Measurements from ENCODE around the gene ACAA1.

The ACAA1 gene

DNA sequence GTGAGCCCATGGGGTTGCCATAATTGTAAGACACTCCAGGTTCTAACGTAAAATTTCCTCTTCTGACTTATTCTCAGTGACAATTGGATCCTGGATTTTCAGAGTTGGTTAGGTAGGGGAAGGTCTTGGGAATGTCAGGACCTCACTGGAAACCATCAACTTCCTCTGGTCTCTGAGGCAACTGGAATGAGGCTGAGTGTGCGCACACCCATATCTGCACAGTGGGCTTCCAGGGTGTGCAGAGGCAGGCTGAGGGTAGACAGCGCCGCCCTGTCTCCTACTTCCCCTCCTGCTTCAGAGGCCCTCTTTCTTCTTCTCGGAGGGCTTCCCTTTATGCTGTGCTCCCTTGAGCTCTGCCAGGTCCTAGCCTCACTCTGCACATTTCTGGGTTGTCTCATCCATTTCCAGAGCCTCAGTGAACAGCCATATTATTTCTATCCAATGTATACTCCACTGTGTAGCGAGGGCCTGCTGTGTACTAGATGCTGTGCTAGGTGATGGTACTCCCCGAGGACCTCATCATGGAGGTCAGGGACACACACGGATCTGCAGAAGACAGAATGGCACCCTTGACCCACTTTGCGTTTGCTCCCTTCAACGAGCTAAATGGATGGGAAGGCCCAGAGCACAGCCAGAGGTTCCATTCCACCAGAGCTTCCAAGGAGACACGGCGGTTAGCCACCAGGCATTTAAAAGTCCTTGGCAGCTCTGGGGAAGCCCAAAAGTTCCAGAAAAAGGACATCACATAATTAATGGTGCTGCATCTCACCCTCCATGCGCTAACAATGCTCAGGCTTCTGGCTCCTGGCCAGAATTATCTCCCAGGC is 18.3 kb downstream of the ACAA1 start:
- DNase-seq: no peak

GRCh38 chr3:38117748-38118420 is 19.0 kb downstream of the ACAA1 start:
- DNase-seq: peak; percentile 78

DNA sequence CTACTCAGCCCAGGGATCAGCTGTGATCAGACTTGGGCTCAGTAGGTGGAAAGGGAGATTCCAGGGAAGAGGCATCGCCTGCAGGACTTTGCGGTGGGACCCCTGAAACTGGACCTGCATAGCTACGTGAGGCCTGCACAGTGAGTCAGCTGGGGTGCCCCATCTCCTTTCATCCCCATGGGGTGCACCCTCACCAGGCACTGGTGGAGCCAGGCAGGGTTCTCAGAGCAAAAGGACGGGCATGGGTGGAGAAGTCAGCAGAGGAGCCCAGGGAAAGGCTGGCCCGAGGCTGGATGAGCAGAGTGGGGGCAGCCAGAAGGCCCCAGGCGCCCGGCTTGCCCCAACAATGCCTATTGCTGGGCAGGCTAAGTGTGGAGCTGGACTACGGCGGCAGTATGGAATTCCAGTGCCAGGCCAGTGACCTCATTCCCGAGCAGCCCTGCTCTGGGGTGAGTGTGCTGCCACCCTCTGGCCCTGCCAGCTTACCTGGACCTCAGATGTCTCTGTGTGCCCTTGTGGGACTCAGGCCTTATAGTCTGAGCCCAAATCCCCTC is 19.7 kb downstream of the ACAA1 start:
- DNase-seq: no peak

GRCh38 chr3:38116471-38117162 is 20.3 kb downstream of the ACAA1 start:
- no peak for DNase-seq

DNA sequence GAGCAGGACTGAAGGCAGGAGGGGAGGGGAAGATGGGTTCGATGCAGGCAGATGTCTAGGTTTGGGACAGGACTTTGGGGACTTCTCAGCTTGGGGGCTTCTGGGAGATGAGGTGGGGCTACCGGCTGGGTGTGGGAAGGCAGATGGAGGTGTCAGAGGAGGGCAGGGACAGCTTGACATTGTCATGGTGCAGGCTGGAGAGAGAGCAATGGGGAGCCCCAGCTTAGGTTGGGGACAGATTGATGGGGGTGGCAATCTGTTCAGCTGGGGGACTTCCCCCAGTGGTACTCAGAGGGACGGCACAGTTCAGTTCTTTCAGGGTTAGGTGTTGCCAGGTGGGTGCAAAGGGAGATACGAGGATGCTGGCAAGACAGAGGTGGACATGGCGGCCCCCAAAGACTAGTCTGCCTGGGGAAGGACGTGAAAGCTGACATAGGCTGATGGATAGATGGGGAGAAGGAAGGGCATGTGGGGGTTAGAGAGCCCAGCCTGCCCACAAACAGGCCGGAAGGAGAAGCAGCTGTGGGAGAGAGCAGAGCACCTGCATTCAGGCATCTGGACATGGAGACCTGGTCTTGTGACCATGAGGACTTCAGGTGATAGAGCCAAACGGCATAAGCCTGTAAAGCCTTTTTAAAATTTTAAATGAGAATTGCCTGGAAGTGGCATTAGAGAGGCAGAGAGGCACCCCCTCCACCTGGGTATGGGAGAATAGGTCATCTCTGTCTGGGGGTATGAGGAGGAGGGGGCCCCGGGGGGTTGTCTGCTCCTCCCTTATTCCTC is 21.1 kb downstream of the ACAA1 start:
- DNase-seq: no peak

DNA sequence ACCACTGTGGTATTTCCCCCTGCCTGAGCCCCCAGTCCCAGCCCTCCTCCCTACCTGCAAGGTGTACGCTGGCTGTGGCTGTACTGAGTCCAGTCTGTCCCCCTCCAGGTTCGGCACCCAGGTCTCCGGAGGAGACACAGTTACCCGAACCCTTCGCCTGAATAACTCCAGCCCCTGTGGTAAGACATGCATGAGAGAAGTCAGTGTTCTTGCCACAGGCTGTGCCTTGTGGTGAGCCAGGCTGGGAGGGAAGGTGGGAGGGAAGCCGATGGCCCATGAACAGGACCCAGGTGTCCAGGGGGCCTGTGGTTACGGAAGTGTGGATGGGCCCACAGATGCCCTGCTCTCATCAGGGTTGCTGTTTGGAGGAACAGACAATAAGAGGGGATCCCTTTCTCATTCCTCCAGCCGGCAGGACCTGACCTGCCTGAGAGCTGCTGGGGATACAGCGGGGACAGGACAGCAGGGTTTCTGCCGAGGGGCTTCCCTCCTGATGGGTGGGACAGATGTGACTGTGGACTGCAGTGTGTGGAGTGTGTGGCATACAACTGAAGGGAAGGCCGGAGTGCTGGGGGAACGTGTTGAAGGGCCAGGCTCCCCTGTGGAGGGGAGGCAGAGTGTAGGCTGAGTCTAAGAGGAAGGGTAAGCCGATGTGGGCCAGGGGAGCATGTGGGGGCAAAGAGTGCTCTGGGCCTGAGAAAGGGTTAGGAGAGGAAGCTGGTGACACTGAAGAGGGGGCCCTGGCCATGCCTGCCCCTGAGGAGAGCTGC is 21.9 kb downstream of the ACAA1 start:
- DNase-seq: no peak

DNA sequence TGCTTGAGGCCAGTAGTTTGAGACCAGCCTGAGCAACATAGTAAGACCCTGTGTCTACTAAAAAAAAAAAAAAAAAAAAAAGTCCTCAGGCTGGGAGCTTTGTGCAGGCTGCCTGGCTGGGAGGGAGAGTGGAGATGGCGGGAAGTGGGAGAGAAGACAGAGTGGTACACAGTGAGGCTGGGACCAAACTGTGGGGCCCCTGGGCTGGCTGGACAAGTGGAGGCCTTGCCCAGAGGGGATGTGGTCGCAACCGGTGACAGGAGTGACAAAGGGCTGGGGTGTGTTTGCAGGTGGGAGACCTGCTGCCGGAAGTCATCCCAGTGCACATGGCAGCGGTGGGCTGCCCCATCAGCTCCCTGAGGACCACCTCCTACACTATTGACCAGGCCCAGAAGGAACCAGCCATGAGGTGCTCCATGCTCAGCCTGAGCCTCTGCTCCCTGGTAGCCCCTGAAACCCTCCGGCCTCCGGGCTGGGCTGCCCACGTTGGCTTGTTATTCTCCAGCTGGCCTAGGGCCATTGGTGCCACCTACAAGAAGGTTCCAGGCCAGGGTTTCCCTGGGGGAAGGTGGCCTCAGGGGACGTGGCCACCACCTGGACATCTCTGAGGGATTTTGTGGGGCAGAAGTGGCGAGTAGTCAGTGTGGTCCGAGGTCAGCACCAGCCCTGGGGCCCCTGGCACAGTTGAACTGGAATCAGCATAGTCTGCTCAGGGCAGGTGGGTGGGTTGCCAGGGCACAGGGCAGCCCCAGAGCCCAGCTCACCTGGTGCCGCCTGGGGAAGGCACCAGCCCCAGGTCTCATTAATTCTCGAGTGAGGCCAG is 22.7 kb downstream of the ACAA1 start:
- no peak for DNase-seq

- no peak for DNase-seq
Measured at GRCh38 chr3:38112378-38112761, 24.6 kb downstream of the ACAA1 start.

DNA sequence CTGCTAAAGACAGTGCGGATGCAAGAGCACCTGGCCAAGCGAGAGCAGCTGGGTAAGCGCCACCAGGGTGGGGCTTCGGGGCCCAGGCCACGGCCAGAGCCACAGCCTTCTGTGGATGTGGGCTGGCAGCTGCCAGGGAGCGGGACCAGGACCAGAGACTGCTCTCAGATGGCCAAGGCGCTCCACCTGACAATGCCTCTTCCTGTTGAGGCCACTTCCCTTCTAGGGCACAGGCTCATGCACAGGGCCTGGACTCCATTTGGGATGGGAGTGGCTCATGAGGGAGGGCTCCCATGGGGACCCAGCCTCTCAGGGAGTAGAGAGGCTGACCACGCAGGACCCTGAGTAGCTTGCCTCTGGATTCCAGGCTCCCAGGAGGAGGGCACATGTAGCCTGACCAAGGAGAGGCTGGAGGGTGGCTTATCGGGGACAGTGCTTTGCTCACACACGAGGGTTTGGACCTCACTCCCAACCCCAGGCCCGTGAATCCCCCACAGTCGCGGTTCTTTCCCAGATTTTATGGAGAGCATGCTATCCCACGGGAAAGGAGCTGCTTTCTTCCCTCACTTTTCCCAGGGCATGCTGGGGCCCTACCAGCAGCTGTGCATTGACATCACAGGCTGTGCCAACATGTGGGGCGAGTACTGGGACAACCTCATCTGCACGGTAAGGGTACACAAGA is 25.1 kb downstream of the ACAA1 start:
- no peak for DNase-seq

- DNase-seq: no peak
Measured at GRCh38 chr3:38111201-38111600, 25.7 kb downstream of the ACAA1 start.

GRCh38 chr3:38110314-38111050 is 26.4 kb downstream of the ACAA1 start:
- no peak for DNase-seq

GRCh38 chr3:38109580-38110313 is 27.2 kb downstream of the ACAA1 start:
- DNase-seq: no peak

DNA sequence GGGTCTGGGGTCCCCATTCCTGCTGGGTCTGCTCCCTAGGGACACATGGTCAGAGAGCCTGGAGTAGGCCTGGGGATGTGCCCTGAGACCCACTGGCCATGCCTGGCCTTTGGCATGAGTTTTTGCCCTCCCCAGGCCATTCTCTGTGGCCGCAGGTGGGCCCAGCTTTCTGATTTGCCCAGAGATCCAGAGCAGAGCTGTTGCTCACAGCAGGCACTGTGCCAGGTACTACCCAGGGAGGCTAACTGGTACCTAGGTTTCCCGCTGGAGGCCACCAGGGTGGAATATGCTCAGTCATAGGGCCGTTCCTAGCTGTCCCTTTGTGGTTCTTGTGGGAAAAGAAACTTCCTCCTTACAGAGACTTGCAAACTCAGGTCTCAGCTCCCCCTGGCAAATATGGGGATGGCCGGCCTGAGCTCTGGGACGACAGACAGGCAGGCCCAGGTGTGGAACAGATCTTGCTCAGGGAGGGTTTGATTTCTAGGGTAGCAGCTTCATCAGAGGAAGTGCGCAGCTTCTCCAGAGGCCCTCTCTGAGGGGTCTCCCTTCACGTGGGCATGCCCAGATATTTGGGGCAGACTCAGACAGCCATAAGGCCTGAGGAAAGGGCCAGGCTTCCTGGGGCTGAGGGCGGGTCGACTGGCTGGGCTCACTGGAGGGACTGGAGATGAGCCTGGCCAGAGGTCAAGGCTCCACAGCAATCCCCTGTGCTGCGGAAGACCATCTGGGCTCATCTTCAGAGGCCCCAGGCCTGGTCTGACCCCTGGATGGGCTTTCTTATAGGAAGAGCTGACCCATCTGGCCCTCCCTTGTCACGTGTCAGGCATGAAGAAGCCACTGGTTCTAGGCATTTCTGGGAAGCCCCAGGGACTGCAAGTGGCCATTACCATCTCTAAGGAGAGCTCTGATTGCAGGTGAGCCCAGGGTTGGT is 28.0 kb downstream of the ACAA1 start:
- no peak for DNase-seq

DNA sequence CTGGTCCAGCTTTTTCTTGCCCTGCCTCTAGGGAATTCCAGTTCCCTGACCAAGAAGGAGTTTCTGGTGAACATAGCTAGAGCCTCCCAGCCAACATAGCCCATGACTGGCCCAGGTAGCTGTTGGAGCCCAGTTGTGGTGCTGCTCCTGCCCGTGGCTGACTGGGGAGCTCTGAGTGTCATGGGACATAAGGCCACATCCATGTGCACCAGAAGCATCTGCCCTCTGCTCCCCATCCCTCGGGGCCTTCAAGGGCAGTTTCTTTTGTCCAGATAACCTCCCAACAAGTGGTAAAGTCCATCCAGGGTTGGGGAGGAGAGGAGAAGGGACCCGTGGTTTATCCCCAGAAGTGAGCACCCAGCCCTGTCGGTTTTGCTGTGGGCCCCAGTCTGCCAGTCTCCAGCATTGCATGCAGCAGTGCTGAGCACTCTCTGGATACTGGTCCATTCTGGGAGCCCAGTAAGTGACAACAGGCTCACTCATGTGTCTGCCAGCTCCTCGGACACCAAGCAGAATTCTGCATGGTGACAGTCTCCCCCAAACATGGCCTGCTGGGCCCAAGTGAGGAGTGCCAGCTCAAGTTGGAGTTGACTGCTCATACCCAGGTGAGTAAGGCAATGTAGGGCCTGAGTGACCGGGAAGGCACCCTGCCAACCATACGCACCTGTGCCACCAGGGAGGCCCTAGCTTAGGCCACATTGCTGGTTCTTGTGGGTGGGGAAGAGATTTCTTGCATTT is 28.8 kb downstream of the ACAA1 start:
- DNase-seq: no peak

GRCh38 chr3:38105525-38105924 is 31.4 kb downstream of the ACAA1 start:
- no peak for DNase-seq

GRCh38 chr3:38102444-38102814 is 34.5 kb downstream of the ACAA1 start:
- no peak for DNase-seq

DNA sequence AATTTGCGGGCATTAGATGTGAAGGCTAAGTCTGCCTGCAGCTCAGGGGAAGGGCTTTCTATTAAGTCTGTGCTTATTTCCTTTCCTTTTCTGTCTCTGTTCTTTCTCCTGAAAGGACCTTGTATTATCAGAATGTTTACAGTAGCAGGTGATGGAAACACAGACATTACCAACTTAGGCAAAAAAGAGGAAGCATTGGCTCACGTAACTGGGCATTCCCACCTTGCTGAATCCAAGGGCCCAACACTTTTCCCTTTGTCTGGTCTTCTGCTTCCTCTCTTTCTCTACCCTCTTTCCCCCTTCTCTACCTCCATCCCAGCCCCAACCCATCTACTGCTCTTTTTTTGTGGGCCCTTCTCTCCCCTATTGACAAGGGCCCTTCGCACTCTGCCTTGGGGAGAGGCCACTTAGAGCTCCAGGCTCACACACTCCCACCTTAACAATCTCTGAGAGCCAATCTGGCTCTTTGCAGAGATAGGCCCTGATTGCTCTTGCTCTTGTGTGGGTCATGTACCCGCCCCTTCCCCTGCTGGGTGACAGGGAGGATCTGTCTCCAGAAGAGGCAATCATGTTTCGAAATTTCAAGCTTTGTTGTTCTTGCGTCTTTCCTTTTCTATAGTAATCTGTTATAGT is 35.0 kb downstream of the ACAA1 start:
- DNase-seq: no peak

All from CD4-positive, alpha-beta T cell treated with Interleukin-21 for 1 hour (primary cell).